H1 (cell line): ENCODE results near the gene CDYL. TPM values are rescaled to one million over a fixed set of nuclear protein-coding genes. Genes with fewer than 3 reads are reported as not detected.

ENCODE experiments used
- CTCF ChIA-PET: fragments of 300-600 bp; sonication (Branson Sonifier 250); formaldehyde crosslinking; loops from one replicate; lab custom pipeline; 2021; ENCODE audit not compliant: partially characterized antibody; lab: Charles Lee
- POLR2A ChIA-PET: fragments of 300-600 bp; sonication (Branson Sonifier 250); formaldehyde crosslinking; loops from one replicate; lab custom pipeline; 2021; ENCODE audit warnings: inconsistent platforms; ENCODE audit not compliant: partially characterized antibody; lab: Charles Lee
- DNase-seq, 2 experiments: peaks; one replicate each; pipeline versions ENCODE4 v3.0.0 to v3.0.0-alpha.2; 2010 to 2022; ENCODE audit warnings: low spot score in 2 of 2, low read depth in 1 of 2, mixed read lengths in 1 of 2
- FAIRE-seq: peaks from 2 replicates; lab custom pipeline; 2011; peaks lifted over from hg19 to GRCh38; lab: Jason Lieb, UNC
- H2AFZ ChIP-seq: 2 replicates; pipeline ENCODE4 v1.8.1; 2012; ENCODE audit warnings: low read length, inconsistent platforms
- H2AK5ac ChIP-seq: 2 replicates; pipeline ENCODE4 v1.6.1; 2013; ENCODE audit warnings: low read depth, low read length
- H2BK120ac ChIP-seq: replicated peaks from 2 replicates; pipeline ENCODE3; 2013; ENCODE audit warnings: low read depth, low read length, inconsistent platforms
- H2BK12ac ChIP-seq: 2 replicates; pipeline ENCODE4 v1.6.1; 2013; ENCODE audit warnings: low read depth, low read length
- H2BK15ac ChIP-seq: 2 replicates; pipeline ENCODE4 v1.6.1; 2013; ENCODE audit warnings: low read length
- H2BK20ac ChIP-seq: 2 replicates; pipeline ENCODE4 v1.6.1; 2013; ENCODE audit warnings: low read length
- H2BK5ac ChIP-seq: 2 replicates; pipeline ENCODE4 v1.6.1; 2013; ENCODE audit warnings: low read depth, low read length
- H3K14ac ChIP-seq: 2 replicates; pipeline ENCODE4 v1.6.1; 2013; ENCODE audit warnings: inconsistent platforms; ENCODE audit not compliant: insufficient read length
- H3K18ac ChIP-seq: 2 replicates; pipeline ENCODE4 v1.6.1; 2013; ENCODE audit warnings: low read length; ENCODE audit errors: extremely low read depth
- H3K23ac ChIP-seq: 2 replicates; pipeline ENCODE4 v1.6.1; 2013; ENCODE audit warnings: inconsistent platforms; ENCODE audit not compliant: insufficient read length
- H3K23me2 ChIP-seq: 2 replicates; pipeline ENCODE4 v1.6.1; 2013; ENCODE audit warnings: low read depth, low read length
- H3K27ac ChIP-seq: 2 replicates; pipeline ENCODE4 v1.6.1; 2011; ENCODE audit warnings: low read depth, low read length, inconsistent platforms
- H3K27me3 ChIP-seq, 4 experiments: replicated peaks in 1 of 4; 1 replicate in 1 of 4; 2 replicates in 3 of 4; pipeline versions ENCODE4 v1.6.1 to v1.8.1; 2011 to 2013; ENCODE audit warnings: low read length in 3 of 4, mild to moderate bottlenecking in 3 of 4, inconsistent platforms in 2 of 4, mixed read lengths in 2 of 4, moderate library complexity in 1 of 4; ENCODE audit not compliant: control insufficient read depth in 3 of 4, insufficient read depth in 3 of 4; ENCODE audit errors: extremely low read depth in 1 of 4
- H3K36me3 ChIP-seq, 4 experiments: 2 replicates each; pipeline versions ENCODE4 v1.6.1 to v1.8.1; 2011 to 2013; ENCODE audit warnings: mild to moderate bottlenecking in 4 of 4, low read length in 3 of 4, moderate library complexity in 2 of 4, control low read depth in 1 of 4, inconsistent platforms in 1 of 4; ENCODE audit not compliant: insufficient read depth in 4 of 4, control insufficient read depth in 2 of 4
- H3K4ac ChIP-seq: replicated peaks from 2 replicates; pipeline ENCODE3; 2013; ENCODE audit warnings: low read length, low read depth, mixed read lengths, inconsistent platforms; ENCODE audit not compliant: insufficient read length
- H3K4me1 ChIP-seq, 4 experiments: replicated peaks in 1 of 4; 1 replicate in 1 of 4; 2 replicates in 3 of 4; pipeline versions ENCODE4 v1.6.1 to v1.8.1; 2011 to 2013; ENCODE audit warnings: low read length in 3 of 4, inconsistent platforms in 2 of 4, mixed read lengths in 1 of 4; ENCODE audit not compliant: insufficient read depth in 4 of 4, control insufficient read depth in 3 of 4
- H3K4me2 ChIP-seq, 2 experiments: 2 replicates each; pipeline versions ENCODE4 v1.6.1 to v1.8.1; 2011 to 2013; ENCODE audit warnings: low read depth in 2 of 2, low read length in 2 of 2, control low read depth in 1 of 2, inconsistent platforms in 1 of 2, mild to moderate bottlenecking in 1 of 2; ENCODE audit not compliant: insufficient read depth in 1 of 2
- H3K4me3 ChIP-seq, 4 experiments: fragments of 200-600, 300-600 bp in 1 of 4; sonication (generic), shearing (Covaris generic), sonication (Bioruptor Twin) in 1 of 4; 2 replicates each; pipeline versions ENCODE4 v1.5.1 to v1.8.1; 2011 to 2016; ENCODE audit warnings: low read length in 4 of 4, low read depth in 3 of 4, control low read depth in 2 of 4, inconsistent platforms in 2 of 4, mild to moderate bottlenecking in 2 of 4, mixed read lengths in 1 of 4, moderate library complexity in 1 of 4; ENCODE audit not compliant: insufficient read depth in 2 of 4; ENCODE audit errors: extremely low read depth in 1 of 4
- H3K56ac ChIP-seq: replicated peaks from 2 replicates; pipeline ENCODE3; 2013; ENCODE audit warnings: low read depth, mild to moderate bottlenecking, mixed read lengths, low read length, inconsistent platforms; ENCODE audit not compliant: insufficient read length
- H3K79me1 ChIP-seq: 2 replicates; pipeline ENCODE4 v1.6.1; 2013; ENCODE audit warnings: low read depth, low read length, control low read depth
- H3K79me2 ChIP-seq, 2 experiments: 2 replicates each; pipeline versions ENCODE4 v1.6.1 to v1.8.1; 2012 to 2013; ENCODE audit warnings: low read length in 2 of 2, mild to moderate bottlenecking in 2 of 2, inconsistent platforms in 1 of 2; ENCODE audit not compliant: insufficient read depth in 2 of 2, control insufficient read depth in 1 of 2
- H3K9ac ChIP-seq, 4 experiments: replicated peaks in 1 of 4; 1 replicate in 1 of 4; 2 replicates in 3 of 4; pipeline versions ENCODE4 v1.6.1 to v1.8.1; 2011 to 2013; ENCODE audit warnings: low read depth in 3 of 4, low read length in 3 of 4, control low read depth in 2 of 4, mild to moderate bottlenecking in 2 of 4, moderate library complexity in 2 of 4, inconsistent platforms in 1 of 4; ENCODE audit errors: extremely low read depth in 1 of 4
- H3K9me3 ChIP-seq, 2 experiments: 2 replicates each; pipeline versions ENCODE4 v1.6.1 to v1.8.1; 2012 to 2013; ENCODE audit warnings: mild to moderate bottlenecking in 2 of 2, moderate library complexity in 2 of 2, control low read depth in 1 of 2, inconsistent platforms in 1 of 2, low read depth in 1 of 2, low read length in 1 of 2, mixed read lengths in 1 of 2; ENCODE audit not compliant: insufficient read depth in 2 of 2
- H4K20me1 ChIP-seq, 2 experiments: replicated peaks in 1 of 2; 2 replicates each; pipeline versions ENCODE3 to v1.8.1; 2011 to 2013; ENCODE audit warnings: inconsistent platforms in 2 of 2, low read length in 2 of 2, mild to moderate bottlenecking in 1 of 2; ENCODE audit not compliant: insufficient read depth in 2 of 2, control insufficient read depth in 1 of 2
- H4K5ac ChIP-seq: 2 replicates; pipeline ENCODE4 v1.6.1; 2013; ENCODE audit warnings: low read length, low read depth, mixed read lengths, inconsistent platforms; ENCODE audit not compliant: insufficient read length
- H4K8ac ChIP-seq: 2 replicates; pipeline ENCODE4 v1.8.0; 2013; ENCODE audit warnings: mild to moderate bottlenecking, moderate library complexity, low read length, inconsistent platforms; ENCODE audit not compliant: insufficient read depth; ENCODE audit errors: extremely low read depth
- H4K91ac ChIP-seq: replicated peaks from 2 replicates; pipeline ENCODE3; 2013; ENCODE audit warnings: low read length, mixed read lengths, inconsistent platforms; ENCODE audit not compliant: insufficient read length
- SP4 ChIP-seq: IDR thresholded peaks from 2 replicates; pipeline ENCODE4 v1.6.1; 2012; ENCODE audit warnings: low read length, inconsistent platforms
- WGBS, 2 experiments: shearing (Covaris generic) in 1 of 2; methylation state at CpG; one replicate each; pipeline versions ENCODE4 v1.1.6 to v1.1.7; 2013 to 2015; ENCODE audit warnings: low lambda C conversion rate in 2 of 2, mixed read lengths in 2 of 2, inconsistent platforms in 1 of 2, low coverage in 1 of 2, missing lambda C conversion rate in 1 of 2; ENCODE audit not compliant: insufficient replicate concordance in 2 of 2, insufficient coverage in 1 of 2, insufficient read length in 1 of 2; ENCODE audit errors: extremely low coverage in 1 of 2, missing lambda C conversion rate in 1 of 2; 5-methylcytosine and 5-hydroxymethylcytosine counted together
- polyA plus RNA-seq, 7 experiments: library from polyadenylated mRNA; depleted of rRNA in 3 of 7; stranded (reverse) in 5 of 7; unstranded in 2 of 7; fragments of >200 nt in 5 of 7; fragments of 200-250 nt in 2 of 7; gene quantifications; 1 replicate in 5 of 7; 2 replicates in 1 of 7; 4 replicates in 1 of 7; pipeline versions ENCODE4 v1.2.1 to v1.2.3, GENCODE V29; 2011 to 2013; ENCODE audit warnings: missing spikeins in 2 of 7, mixed read lengths in 2 of 7
- total RNA-seq: library from RNA; stranded (reverse); fragmentation: NEBNext Ultra II Directional; extraction: Animal tissue kit (Norgen Biotek cat#: 25700); gene quantifications from 2 replicates; pipeline ENCODE4 v1.2.1, GENCODE V29; 2021

CDYL gene
- total and polyA plus RNA-seq, 2 of the 8 experiments (the other 6 are each of a cell fraction or from before 2014, with no cell fraction given): 56.4 to 119 TPM

DNA sequence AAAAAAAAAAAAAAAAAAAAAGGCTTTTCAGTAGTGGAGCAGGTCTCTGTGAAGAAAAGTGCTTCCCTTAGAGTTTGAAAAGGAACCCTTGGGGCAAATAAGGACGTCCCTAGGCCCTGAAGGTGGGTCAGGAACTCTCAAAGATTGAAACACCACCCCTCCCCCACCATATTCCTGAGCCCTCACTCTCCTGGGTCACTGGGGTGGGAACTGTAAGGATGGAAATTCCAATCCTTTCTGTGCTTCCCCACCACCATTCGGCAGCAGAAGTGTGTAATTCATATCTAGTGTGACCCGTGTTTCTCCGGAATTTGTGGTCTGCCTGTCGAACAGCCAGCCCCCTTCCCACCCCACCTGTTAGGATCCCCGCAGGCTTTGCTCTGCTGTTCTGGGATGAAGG lies 12.3 kb downstream of the CDYL start:
- H2BK5ac ChIP-seq: no peak overlapping the region
- H4K8ac ChIP-seq: no peak overlapping the region
- H3K23ac ChIP-seq: no peak overlapping the region
- H2AK5ac ChIP-seq: no peak overlapping the region
- H2BK12ac ChIP-seq: no peak overlapping the region
- H3K36me3 ChIP-seq: no peaks in the 10 kb centered on the region
- H4K91ac ChIP-seq: no peak overlapping the region
- WGBS, 2 experiments: 79% methylated on average over 6 of the region's 6 CpGs; no CpG with 5 or more reads in 1 of the 2 experiments
- no peak overlapping the region for H2AFZ ChIP-seq
- FAIRE-seq (no peak), DNase-seq (no peak)
- no peak overlapping the region for H3K9ac ChIP-seq
- no peak overlapping the region for H3K27ac ChIP-seq
- H3K27me3 ChIP-seq: peaks cover 0 to 3% (median 0%) of the 10 kb centered on the region in 4 experiments; a peak in 2 of 7 replicates
- peaks cover 54 to 98% of the 10 kb centered on the region in 2 experiments for H3K79me2 ChIP-seq
- TF ChIP-seq SP4: no peak
- H3K79me1 ChIP-seq: peaks cover 30% of the 10 kb centered on the region
- H3K4me1 ChIP-seq: peaks cover 9 to 33% (median 22%) of the 10 kb centered on the region in 4 experiments
- H2BK120ac ChIP-seq: no peak overlapping the region
- H3K4ac ChIP-seq: no peak overlapping the region
- H3K23me2 ChIP-seq: no peaks in the 10 kb centered on the region
- H3K14ac ChIP-seq: no peak overlapping the region
- no peaks in the 10 kb centered on the region for H3K9me3 ChIP-seq
- H3K4me2 ChIP-seq: no peak overlapping the region
- POLR2A ChIA-PET: interaction anchor here (0.9 kb wide), 1 partner anchor 16 kb away, joined by 3 read pairs; no protein-coding TSS in a partner anchor
- CTCF ChIA-PET: interaction anchor here (0.8 to 3.8 kb wide), 11 partner anchors 12 to 495 kb away, joined by 3 to 45 read pairs (median 5); no protein-coding TSS in a partner anchor
- no peak overlapping the region for H3K4me3 ChIP-seq
- H3K18ac ChIP-seq: no peak overlapping the region
- peaks cover 71 to 76% of the 10 kb centered on the region in 2 experiments for H4K20me1 ChIP-seq
- no peak overlapping the region for H2BK15ac ChIP-seq
- H4K5ac ChIP-seq: no peak overlapping the region
- no peak overlapping the region for H2BK20ac ChIP-seq
- no peak overlapping the region for H3K56ac ChIP-seq
